Measurements from ENCODE around the gene IL31RA.
A peak's percentile ranks its signal among the peaks of the same experiment; 100 is the strongest.

Gene IL31RA

GRCh38 chr5:55913466-55914413 lies 62.6 kb downstream of the IL31RA start:
- Mint-ChIP-seq H3K36me3 (ENCODE audit: low read depth) (no peaks in the 10 kb centered on the region), H3K9me3 (no peaks in the 10 kb centered on the region), H3K4me1 (peaks cover 4% of the 10 kb centered on the region), H3K27me3 (ENCODE audit: low read depth) (no peaks in the 10 kb centered on the region), H3K4me3 (no peak overlapping the region), H3K27ac (peak overlapping the region; percentile 57 to 74 (median 63))
- TF ChIP-seq CTCF (IDR thresholded peaks at IDR 0.05; ENCODE audit: unreplicated experiment in 3 of 3), result no peak

GRCh38 chr5:55914971-55915370 lies 63.8 kb downstream of the IL31RA start:
- Mint-ChIP-seq H3K36me3 (ENCODE audit: low read depth) (no peaks in the 10 kb centered on the region), H3K27ac (no peak overlapping the region), H3K27me3 (ENCODE audit: low read depth) (no peaks in the 10 kb centered on the region), H3K9me3 (no peaks in the 10 kb centered on the region), H3K4me3 (no peak overlapping the region), H3K4me1 (peaks cover 4% of the 10 kb centered on the region)
- no peak for TF ChIP-seq CTCF (IDR thresholded peaks at IDR 0.05; ENCODE audit: unreplicated experiment in 3 of 3)

DNA sequence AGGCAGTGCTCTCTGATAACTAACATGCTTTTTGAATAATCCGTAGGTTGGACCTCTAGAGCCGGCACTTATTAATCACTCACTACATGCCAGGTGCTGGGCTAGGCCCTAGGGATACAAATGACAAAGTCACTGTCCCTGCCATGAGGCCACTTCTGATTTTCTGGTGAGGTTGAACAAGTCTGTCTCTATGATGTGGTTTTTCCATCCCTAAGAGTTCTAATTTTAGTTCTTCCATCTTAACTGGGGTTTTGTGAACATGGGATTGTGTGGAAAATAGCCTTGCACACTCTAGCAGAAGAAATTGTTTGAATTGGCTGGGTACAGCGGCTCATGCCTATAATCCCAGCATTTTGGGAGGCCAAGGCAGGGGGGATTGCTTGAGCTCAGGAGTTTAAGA lies 64.6 kb downstream of the IL31RA start:
- H3K27me3 Mint-ChIP-seq (ENCODE audit: low read depth), result no peaks in the 10 kb centered on the region
- no peak overlapping the region for H3K4me3 Mint-ChIP-seq
- no peaks in the 10 kb centered on the region for H3K36me3 Mint-ChIP-seq (ENCODE audit: low read depth)
- H3K27ac Mint-ChIP-seq, result no peak overlapping the region
- peaks cover 4% of the 10 kb centered on the region for H3K4me1 Mint-ChIP-seq
- H3K9me3 Mint-ChIP-seq, result no peaks in the 10 kb centered on the region
- TF ChIP-seq CTCF (IDR thresholded peaks at IDR 0.05; ENCODE audit: unreplicated experiment in 3 of 3), result no peak

DNA sequence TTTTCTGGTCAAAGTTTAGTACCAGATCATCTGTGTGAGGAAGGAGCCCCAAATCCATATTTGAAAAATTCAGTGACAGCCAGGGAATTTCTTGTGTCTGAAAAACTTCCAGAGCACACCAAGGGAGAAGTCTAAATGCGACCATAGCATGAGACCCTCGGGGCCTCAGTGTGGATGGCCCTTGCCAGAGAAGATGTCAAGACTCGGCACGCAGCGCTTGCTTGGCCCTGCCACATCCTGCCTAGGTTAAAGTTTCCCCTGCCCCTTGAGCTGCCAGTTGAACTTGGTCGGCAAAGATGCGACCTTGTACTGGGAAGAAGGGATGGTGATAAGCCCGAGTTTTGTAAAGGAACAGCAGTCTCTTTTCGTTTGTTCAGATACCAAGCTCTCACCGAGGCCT lies 65.8 kb downstream of the IL31RA start:
- Mint-ChIP-seq H3K4me3 (no peak overlapping the region), H3K27me3 (ENCODE audit: low read depth) (no peaks in the 10 kb centered on the region)
- no peak for TF ChIP-seq CTCF (IDR thresholded peaks at IDR 0.05; ENCODE audit: unreplicated experiment in 3 of 3)

DNA sequence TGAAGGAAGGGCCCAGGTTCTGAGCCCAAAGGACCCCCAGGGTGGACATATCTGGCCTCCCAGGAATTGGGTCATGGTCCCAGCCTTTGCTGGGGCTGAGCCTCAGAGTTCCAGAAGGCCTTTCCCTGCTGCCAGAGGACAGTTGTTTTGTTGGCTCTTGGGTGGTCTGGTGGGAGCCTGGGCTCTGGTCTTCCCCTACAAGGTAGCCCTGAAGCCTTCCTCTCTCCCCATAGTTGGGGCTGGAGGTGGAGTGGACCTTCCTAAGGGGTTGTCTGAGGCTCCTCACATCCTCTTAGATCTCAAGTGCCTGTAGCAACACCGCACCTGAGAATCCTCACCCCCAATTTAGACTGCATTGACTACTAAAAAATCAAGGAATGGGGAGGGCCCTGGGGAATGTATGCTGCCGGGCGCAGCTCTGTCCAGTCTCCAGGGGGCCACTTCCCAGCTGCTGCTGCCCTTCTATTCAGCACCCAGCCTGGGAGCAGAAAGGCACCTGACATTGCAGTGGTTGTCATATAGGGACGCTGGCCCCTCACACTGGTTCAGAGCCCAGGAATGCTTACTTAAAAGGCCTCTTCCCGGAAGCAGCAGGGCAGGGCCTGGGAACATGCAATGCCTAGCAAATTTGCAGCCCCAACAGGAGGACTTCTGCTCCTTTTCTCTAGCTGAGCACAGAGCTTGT lies 66.4 kb downstream of the IL31RA start:
- peaks cover 4% of the 10 kb centered on the region for H3K4me1 Mint-ChIP-seq
- H3K4me3 Mint-ChIP-seq, result no peak overlapping the region
- H3K27me3 Mint-ChIP-seq (ENCODE audit: low read depth), result no peaks in the 10 kb centered on the region
- H3K9me3 Mint-ChIP-seq, result no peaks in the 10 kb centered on the region
- H3K27ac Mint-ChIP-seq, result no peak overlapping the region
- TF ChIP-seq CTCF (IDR thresholded peaks at IDR 0.05; ENCODE audit: unreplicated experiment in 3 of 3), result no peak
- no peaks in the 10 kb centered on the region for H3K36me3 Mint-ChIP-seq (ENCODE audit: low read depth)

More for the DNA sequence above, 65.8 kb downstream of the IL31RA start:
- Mint-ChIP-seq H3K27ac (no peak overlapping the region), H3K36me3 (ENCODE audit: low read depth) (no peaks in the 10 kb centered on the region), H3K4me1 (peaks cover 4% of the 10 kb centered on the region), H3K9me3 (no peaks in the 10 kb centered on the region)
